AG04449 (cell line): ENCODE results near the gene ERC2.

ENCODE experiments used
- CTCF ChIA-PET: fragments of 350-600 bp; formaldehyde crosslinking; extraction: SDS; loops from one replicate; lab custom pipeline; 2021; ENCODE audit warnings: antibody characterized with exemption; lab: Yijun Ruan, JAX
- POLR2A ChIA-PET: fragments of 400-600, 350-600 bp; formaldehyde crosslinking; extraction: SDS; loops from one replicate; lab custom pipeline; 2020; ENCODE audit warnings: antibody characterized with exemption, inconsistent platforms; lab: Yijun Ruan, JAX
- DNase-seq: peaks from one replicate; pipeline ENCODE4 v3.0.0-alpha.2; 2010; ENCODE audit warnings: low read depth, low spot score
- H3K4me3 ChIP-seq: 2 replicates; pipeline ENCODE4 v1.5.1; 2011; ENCODE audit warnings: low read depth, mild to moderate bottlenecking, control low read depth, low read length
- CTCF ChIP-seq: IDR thresholded peaks from one replicate; pipeline ENCODE4 v1.5.1; 2011; ENCODE audit warnings: mild to moderate bottlenecking, moderate library complexity, low read length, control low read depth, inconsistent platforms; ENCODE audit not compliant: insufficient read depth; ENCODE audit errors: missing control alignments

Gene ERC2

GRCh38 chr3:56370991-56371775, 97.1 kb downstream of the ERC2 start:
- DNase-seq: no peak
- ChIA-PET CTCF (no interaction called here), POLR2A (no interaction called here)
- no peak for TF ChIP-seq CTCF
- no peak overlapping the region for H3K4me3 ChIP-seq

- H3K4me3 ChIP-seq: no peak overlapping the region
- no peak for TF ChIP-seq CTCF
- DNase-seq: no peak
- ChIA-PET CTCF (no interaction called here), POLR2A (no interaction called here)
These were observed 98.4 kb downstream of the ERC2 start for GRCh38 chr3:56369914-56370313.

- H3K4me3 ChIP-seq: no peak overlapping the region
- ChIA-PET CTCF (no interaction called here), POLR2A (no interaction called here)
- DNase-seq: no peak
- no peak for TF ChIP-seq CTCF
These were observed 99.4 kb downstream of the ERC2 start for GRCh38 chr3:56368846-56369245.

GRCh38 chr3:56366641-56367162, 101.6 kb downstream of the ERC2 start:
- CTCF ChIA-PET: no interaction called here
- DNase-seq: no peak

GRCh38 chr3:56365905-56366640, 102.2 kb downstream of the ERC2 start:
- no peak overlapping the region for H3K4me3 ChIP-seq
- POLR2A ChIA-PET: no interaction called here
- CTCF ChIA-PET: no interaction called here
- no peak for TF ChIP-seq CTCF
- DNase-seq: no peak

More at GRCh38 chr3:56366641-56367162, 101.6 kb downstream of the ERC2 start:
- no peak overlapping the region for H3K4me3 ChIP-seq
- TF ChIP-seq CTCF: no peak
- POLR2A ChIA-PET: no interaction called here

GRCh38 chr3:56364665-56365064, 103.6 kb downstream of the ERC2 start:
- no peak for TF ChIP-seq CTCF
- no peak overlapping the region for H3K4me3 ChIP-seq
- CTCF ChIA-PET: no interaction called here
- DNase-seq: no peak
- POLR2A ChIA-PET: no interaction called here
